IMR-90 (cell line): ENCODE data around the gene ARHGEF26. TPM values are rescaled to one million over a fixed set of nuclear protein-coding genes. Genes with fewer than 3 reads are reported as not detected.

Experiments
- ATAC-seq: fragments of 200-7000 bp; cut with Tn5 transposase; 2 replicates; pipeline ENCODE4 v1.9.1; 2020; ENCODE audit warnings: low read depth, mild to moderate bottlenecking, moderate library complexity
- BruUV-seq: library from RNA; stranded (reverse); fragments of 400-500 nt; replicated peaks from 2 replicates; lab custom pipeline; 2021; lab: Mats Ljungman, UMichigan
- CTCF ChIA-PET: fragments of 300-600 bp; formaldehyde crosslinking; extraction: SDS; loops from one replicate; lab custom pipeline; 2021; ENCODE audit warnings: antibody characterized with exemption; lab: Yijun Ruan, JAX
- POLR2A ChIA-PET: fragments of 300-600 bp; sonication (Branson Sonifier 250); formaldehyde crosslinking; loops from one replicate; lab custom pipeline; 2022; ENCODE audit warnings: antibody characterized with exemption; ENCODE audit not compliant: unreplicated experiment; lab: Charles Lee
- DNase-seq: peaks from one replicate; pipeline ENCODE4 v3.0.0; 2013
- H2AFZ ChIP-seq: replicated peaks from 2 replicates; pipeline ENCODE3; 2013; ENCODE audit warnings: low read length, mild to moderate bottlenecking; ENCODE audit not compliant: poor library complexity
- H2AK5ac ChIP-seq: 2 replicates; pipeline ENCODE4 v1.6.1; 2013; ENCODE audit warnings: low read depth, low read length, inconsistent platforms
- H2AK9ac ChIP-seq: replicated peaks from 2 replicates; pipeline ENCODE3; 2013; ENCODE audit warnings: mild to moderate bottlenecking, low read depth, low read length, moderate library complexity; ENCODE audit not compliant: poor library complexity
- H2BK120ac ChIP-seq: 2 replicates; pipeline ENCODE4 v1.6.1; 2013; ENCODE audit warnings: low read depth, low read length, inconsistent platforms
- H2BK15ac ChIP-seq: 3 replicates; pipeline ENCODE4 v1.6.1; 2013; ENCODE audit warnings: low read depth, low read length, inconsistent platforms
- H2BK20ac ChIP-seq: 2 replicates; pipeline ENCODE4 v1.6.1; 2013; ENCODE audit warnings: low read depth, mild to moderate bottlenecking, inconsistent platforms, low read length, moderate library complexity
- H2BK5ac ChIP-seq: 2 replicates; pipeline ENCODE4 v1.6.1; 2013; ENCODE audit warnings: mild to moderate bottlenecking, low read depth, low read length, inconsistent platforms; ENCODE audit not compliant: poor library complexity, severe bottlenecking
- H3K14ac ChIP-seq: replicated peaks from 2 replicates; pipeline ENCODE4 v1.6.1; 2013; ENCODE audit warnings: low read depth, low read length, inconsistent platforms
- H3K18ac ChIP-seq: 2 replicates; pipeline ENCODE4 v1.6.1; 2013; ENCODE audit warnings: low read depth, low read length, control low read depth
- H3K23ac ChIP-seq: 2 replicates; pipeline ENCODE4 v1.6.1; 2013; ENCODE audit warnings: low read depth, low read length, inconsistent platforms
- H3K27ac ChIP-seq: 2 replicates; pipeline ENCODE4 v1.5.1; 2013; ENCODE audit warnings: mild to moderate bottlenecking, control low read depth, low read length; ENCODE audit not compliant: insufficient read depth
- H3K27me3 ChIP-seq: 2 replicates; pipeline ENCODE4 v1.6.1; 2013; ENCODE audit warnings: low read length; ENCODE audit not compliant: control insufficient read depth, insufficient read depth
- H3K36me3 ChIP-seq: 2 replicates; pipeline ENCODE4 v1.6.1; 2013; ENCODE audit warnings: low read length, mixed read lengths; ENCODE audit not compliant: control insufficient read depth, insufficient read depth
- H3K4ac ChIP-seq: 2 replicates; pipeline ENCODE4 v1.6.1; 2013; ENCODE audit warnings: low read depth, low read length, inconsistent platforms
- H3K4me1 ChIP-seq: 2 replicates; pipeline ENCODE4 v1.6.1; 2013; ENCODE audit warnings: low read length, mixed read lengths; ENCODE audit not compliant: control insufficient read depth, insufficient read depth
- H3K4me2 ChIP-seq: 2 replicates; pipeline ENCODE4 v1.6.1; 2013; ENCODE audit warnings: low read depth, mild to moderate bottlenecking, control low read depth, low read length, moderate library complexity
- H3K4me3 ChIP-seq: 2 replicates; pipeline ENCODE4 v1.5.1; 2013; ENCODE audit warnings: low read depth, mild to moderate bottlenecking, control low read depth, low read length, moderate library complexity; ENCODE audit not compliant: insufficient read depth
- H3K56ac ChIP-seq: 2 replicates; pipeline ENCODE4 v1.6.1; 2013; ENCODE audit warnings: low read length, inconsistent platforms; ENCODE audit not compliant: insufficient read depth; ENCODE audit errors: extremely low read depth
- H3K79me1 ChIP-seq, 2 experiments: 2 replicates each; pipeline ENCODE4 v1.6.1; 2013; ENCODE audit warnings: low read length in 2 of 2, inconsistent platforms in 1 of 2, low read depth in 1 of 2
- H3K9ac ChIP-seq: 2 replicates; pipeline ENCODE4 v1.6.1; 2013; ENCODE audit warnings: low read depth, low read length, control low read depth
- H3K9me1 ChIP-seq: 2 replicates; pipeline ENCODE4 v1.6.1; 2013; ENCODE audit warnings: low read length, inconsistent platforms; ENCODE audit not compliant: insufficient read depth
- H3K9me3 ChIP-seq: 2 replicates; pipeline ENCODE4 v1.6.1; 2013; ENCODE audit warnings: low read length; ENCODE audit not compliant: control insufficient read depth, insufficient read depth
- H4K20me1 ChIP-seq: 2 replicates; pipeline ENCODE4 v1.6.1; 2013; ENCODE audit warnings: low read length, inconsistent platforms; ENCODE audit not compliant: insufficient read depth
- H4K5ac ChIP-seq: 2 replicates; pipeline ENCODE4 v1.6.1; 2013; ENCODE audit warnings: mild to moderate bottlenecking, low read depth, low read length, control low read depth
- H4K8ac ChIP-seq, 2 experiments: 2 replicates each; pipeline ENCODE4 v1.6.1; 2013; ENCODE audit warnings: low read depth in 2 of 2, low read length in 2 of 2, control low read depth in 1 of 2, inconsistent platforms in 1 of 2
- H4K91ac ChIP-seq: 2 replicates; pipeline ENCODE4 v1.6.1; 2013; ENCODE audit warnings: low read depth, low read length, inconsistent platforms; ENCODE audit not compliant: insufficient read depth
- BHLHE40 ChIP-seq: fragments of 150-350 bp; IDR thresholded peaks from 2 replicates; pipeline ENCODE4 v1.6.1; 2016; ENCODE audit warnings: mild to moderate bottlenecking, low read depth, low read length
- CHD1 ChIP-seq: IDR thresholded peaks from 2 replicates; pipeline ENCODE4 v1.6.1; 2012; ENCODE audit warnings: low read depth, low read length, improper control_type of control experiment
- FOS ChIP-seq: fragments of 150-350 bp; IDR thresholded peaks from 2 replicates; pipeline ENCODE4 v1.6.1; 2016; ENCODE audit warnings: low read depth, low read length
- MAFK ChIP-seq: IDR thresholded peaks from 2 replicates; pipeline ENCODE4 v1.6.1; 2012; ENCODE audit warnings: low read depth, low read length, improper control_type of control experiment
- MAZ ChIP-seq: IDR thresholded peaks from 2 replicates; pipeline ENCODE4 v1.6.1; 2012; ENCODE audit warnings: low read depth, mild to moderate bottlenecking, low read length, improper control_type of control experiment, moderate library complexity, borderline replicate concordance
- MXI1 ChIP-seq: IDR thresholded peaks from 2 replicates; pipeline ENCODE4 v1.6.1; 2012; ENCODE audit warnings: low read depth, mild to moderate bottlenecking, low read length, moderate library complexity, borderline replicate concordance
- NFE2L2 ChIP-seq: fragments of 150-350 bp; IDR thresholded peaks from 2 replicates; pipeline ENCODE4 v1.6.1; 2016; ENCODE audit warnings: low read depth, mild to moderate bottlenecking, low read length
- POLR2A ChIP-seq: IDR thresholded peaks from 2 replicates; pipeline ENCODE4 v1.6.1; 2012; ENCODE audit warnings: mild to moderate bottlenecking, low read depth, low read length
- RAD21 ChIP-seq: IDR thresholded peaks from 2 replicates; pipeline ENCODE4 v1.6.1; 2012; ENCODE audit warnings: low read length, improper control_type of control experiment
- RCOR1 ChIP-seq: IDR thresholded peaks from 2 replicates; pipeline ENCODE4 v1.6.1; 2012; ENCODE audit warnings: mild to moderate bottlenecking, low read length, improper control_type of control experiment; ENCODE audit not compliant: insufficient replicate concordance
- RFX5 ChIP-seq: IDR thresholded peaks from 2 replicates; pipeline ENCODE4 v1.8.0; 2012; ENCODE audit warnings: low read depth, mild to moderate bottlenecking, low read length, moderate library complexity
- SMC3 ChIP-seq: fragments of 150-350 bp; IDR thresholded peaks from 2 replicates; pipeline ENCODE4 v1.6.1; 2016; ENCODE audit warnings: low read depth, mild to moderate bottlenecking, antibody characterized with exemption, low read length, moderate library complexity
- WGBS, 2 experiments: methylation state at CpG; one replicate each; pipeline versions ENCODE4 v1.1.5 to v1.1.7; 2013; ENCODE audit warnings: missing lambda C conversion rate in 2 of 2; ENCODE audit not compliant: insufficient read length in 1 of 2; ENCODE audit errors: extremely low coverage in 2 of 2; 5-methylcytosine and 5-hydroxymethylcytosine counted together
- dilution Hi-C: fragments of 300-500 bp; cut with HindIII; formaldehyde crosslinking; loops from one replicate; pipeline ENCODE4 v1.14.3; 2018; ENCODE audit warnings: low sequenced_read_pairs; ENCODE audit not compliant: unreplicated experiment
- in situ Hi-C: fragments of 300-500 bp; cut with MboI; formaldehyde crosslinking; loops from 3 replicates; pipeline ENCODE4 v1.14.3; 2019; ENCODE audit warnings: low sequenced_read_pairs, inconsistent platforms, mixed read lengths
- intact Hi-C: fragments of 100-400 bp; cut with micrococcal nuclease; formaldehyde crosslinking; loops from 2 replicates; pipeline ENCODE4 v1.10.0; 2022
- polyA plus RNA-seq, 3 experiments: library from polyadenylated mRNA; depleted of rRNA; stranded (reverse); fragments of >200 nt; gene quantifications; 2 replicates each; pipeline ENCODE4 v1.2.3, GENCODE V29; 2012; ENCODE audit warnings: low replicate concordance in 1 of 3
- total RNA-seq: library from RNA; depleted of rRNA; stranded (reverse); fragments of >200 nt; gene quantifications from 2 replicates; pipeline ENCODE4 v1.2.3, GENCODE V29; 2012
- TF ChIP-seq, protein P1 (sequence below): fragments of 150-350 bp; IDR thresholded peaks from 2 replicates; pipeline ENCODE4 v1.6.1; 2016; ENCODE audit warnings: low read depth, mild to moderate bottlenecking, low read length, moderate library complexity, borderline replicate concordance
- TF ChIP-seq, protein P2 (sequence below): fragments of 150-350 bp; IDR thresholded peaks from 2 replicates; pipeline ENCODE4 v1.6.1; 2017; ENCODE audit warnings: mild to moderate bottlenecking, antibody characterized with exemption, low read length, low read depth
- TF ChIP-seq, protein P3 (sequence below): conservative IDR thresholded peaks from 2 replicates; pipeline ENCODE4 v1.5.1; 2012; ENCODE audit warnings: mild to moderate bottlenecking, low read depth, low read length, improper control_type of control experiment

ARHGEF26 gene
- total and polyA plus RNA-seq, 2 of the 4 experiments (the other 2 are of a cell fraction), result 2.0 to 2.3 TPM

DNA sequence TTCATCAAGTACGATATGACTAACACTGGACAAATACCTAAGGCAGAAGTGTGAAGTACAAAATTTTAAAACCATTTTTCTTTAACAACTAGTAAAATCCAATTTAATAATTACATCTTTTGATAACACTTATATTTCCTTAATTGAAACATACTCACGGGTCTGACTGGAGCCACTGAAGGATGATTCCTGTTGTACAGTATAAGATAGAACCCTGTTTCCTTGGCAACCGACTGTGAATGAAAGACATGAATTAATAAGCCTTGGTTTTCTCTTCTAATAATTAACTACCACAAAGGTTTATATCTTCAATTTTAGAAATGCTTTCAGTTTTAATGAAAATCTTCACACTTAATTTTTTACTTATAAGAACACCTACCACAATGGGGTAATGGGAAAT is 183.7 kb downstream of the ARHGEF26 start:
- H2BK5ac ChIP-seq, result no peak overlapping the region
- no peak overlapping the region for H3K4me2 ChIP-seq
- H3K14ac ChIP-seq, result no peak overlapping the region
- no peak overlapping the region for H2AK9ac ChIP-seq
- no peak overlapping the region for H3K27ac ChIP-seq
- H3K4me3 ChIP-seq, result no peak overlapping the region
- H4K8ac ChIP-seq, result no peak overlapping the region
- no peaks in the 10 kb centered on the region for H4K20me1 ChIP-seq
- no peak overlapping the region for H4K5ac ChIP-seq
- H3K27me3 ChIP-seq, result no peaks in the 10 kb centered on the region
- no peak for ATAC-seq
- H3K4me1 ChIP-seq, result no peaks in the 10 kb centered on the region
- TF ChIP-seq MAZ (no peak), RCOR1 (no peak), POLR2A (no peak), CHD1 (no peak), MXI1 (no peak), NFE2L2 (no peak), RAD21 (no peak), SMC3 (no peak), BHLHE40 (no peak), RFX5 (no peak), MAFK (no peak), FOS (no peak)
- TF ChIP-seq, protein P1, sequence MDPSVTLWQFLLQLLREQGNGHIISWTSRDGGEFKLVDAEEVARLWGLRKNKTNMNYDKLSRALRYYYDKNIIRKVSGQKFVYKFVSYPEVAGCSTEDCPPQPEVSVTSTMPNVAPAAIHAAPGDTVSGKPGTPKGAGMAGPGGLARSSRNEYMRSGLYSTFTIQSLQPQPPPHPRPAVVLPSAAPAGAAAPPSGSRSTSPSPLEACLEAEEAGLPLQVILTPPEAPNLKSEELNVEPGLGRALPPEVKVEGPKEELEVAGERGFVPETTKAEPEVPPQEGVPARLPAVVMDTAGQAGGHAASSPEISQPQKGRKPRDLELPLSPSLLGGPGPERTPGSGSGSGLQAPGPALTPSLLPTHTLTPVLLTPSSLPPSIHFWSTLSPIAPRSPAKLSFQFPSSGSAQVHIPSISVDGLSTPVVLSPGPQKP, result no peak
- TF ChIP-seq, protein P2, sequence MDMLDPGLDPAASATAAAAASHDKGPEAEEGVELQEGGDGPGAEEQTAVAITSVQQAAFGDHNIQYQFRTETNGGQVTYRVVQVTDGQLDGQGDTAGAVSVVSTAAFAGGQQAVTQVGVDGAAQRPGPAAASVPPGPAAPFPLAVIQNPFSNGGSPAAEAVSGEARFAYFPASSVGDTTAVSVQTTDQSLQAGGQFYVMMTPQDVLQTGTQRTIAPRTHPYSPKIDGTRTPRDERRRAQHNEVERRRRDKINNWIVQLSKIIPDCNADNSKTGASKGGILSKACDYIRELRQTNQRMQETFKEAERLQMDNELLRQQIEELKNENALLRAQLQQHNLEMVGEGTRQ, result no peak
- TF ChIP-seq, protein P3, sequence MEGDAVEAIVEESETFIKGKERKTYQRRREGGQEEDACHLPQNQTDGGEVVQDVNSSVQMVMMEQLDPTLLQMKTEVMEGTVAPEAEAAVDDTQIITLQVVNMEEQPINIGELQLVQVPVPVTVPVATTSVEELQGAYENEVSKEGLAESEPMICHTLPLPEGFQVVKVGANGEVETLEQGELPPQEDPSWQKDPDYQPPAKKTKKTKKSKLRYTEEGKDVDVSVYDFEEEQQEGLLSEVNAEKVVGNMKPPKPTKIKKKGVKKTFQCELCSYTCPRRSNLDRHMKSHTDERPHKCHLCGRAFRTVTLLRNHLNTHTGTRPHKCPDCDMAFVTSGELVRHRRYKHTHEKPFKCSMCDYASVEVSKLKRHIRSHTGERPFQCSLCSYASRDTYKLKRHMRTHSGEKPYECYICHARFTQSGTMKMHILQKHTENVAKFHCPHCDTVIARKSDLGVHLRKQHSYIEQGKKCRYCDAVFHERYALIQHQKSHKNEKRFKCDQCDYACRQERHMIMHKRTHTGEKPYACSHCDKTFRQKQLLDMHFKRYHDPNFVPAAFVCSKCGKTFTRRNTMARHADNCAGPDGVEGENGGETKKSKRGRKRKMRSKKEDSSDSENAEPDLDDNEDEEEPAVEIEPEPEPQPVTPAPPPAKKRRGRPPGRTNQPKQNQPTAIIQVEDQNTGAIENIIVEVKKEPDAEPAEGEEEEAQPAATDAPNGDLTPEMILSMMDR, result no peak
- DNase-seq, result no peak
- H2BK120ac ChIP-seq, result no peak overlapping the region
- ChIA-PET CTCF (interaction anchor here (0.9 kb wide), 1 partner anchor 10 kb away, joined by 4 read pairs; no protein-coding TSS in a partner anchor), POLR2A (no interaction called here)
- no peaks in the 10 kb centered on the region for H3K9me1 ChIP-seq
- H3K9me3 ChIP-seq, result no peaks in the 10 kb centered on the region
- no peak overlapping the region for H3K23ac ChIP-seq
- no peak overlapping the region for H3K9ac ChIP-seq
- intact Hi-C loops, result no loop called here
- H3K79me1 ChIP-seq, result peaks cover 4 to 7% of the 10 kb centered on the region in 2 experiments
- dilution Hi-C loops, result no loop called here
- no TSS peak for BruUV-seq
- no CpG with 5 or more reads among the region's 3 CpGs for WGBS, 2 experiments
- H2AK5ac ChIP-seq, result no peak overlapping the region
- H4K91ac ChIP-seq, result no peak overlapping the region
- in situ Hi-C loops, result no loop called here
- no peak overlapping the region for H2AFZ ChIP-seq
- H3K18ac ChIP-seq, result no peak overlapping the region
- H2BK20ac ChIP-seq, result no peak overlapping the region
- no peak overlapping the region for H2BK15ac ChIP-seq
- no peak overlapping the region for H3K56ac ChIP-seq
- no peak overlapping the region for H3K4ac ChIP-seq
- peaks cover 29% of the 10 kb centered on the region for H3K36me3 ChIP-seq
